GM06990 (cell line): ENCODE measurements around the gene ACVR1.

ENCODE experiments used
- DNase-seq: peaks from one replicate; pipeline ENCODE4 v3.0.0-alpha.2; 2011; ENCODE audit not compliant: insufficient read length; ENCODE audit errors: extremely low read depth
- H3K27me3 ChIP-seq: replicated peaks from 2 replicates; pipeline ENCODE4 v1.6.0; 2011; ENCODE audit warnings: low read length; ENCODE audit not compliant: control insufficient read depth, insufficient read depth
- H3K36me3 ChIP-seq: 2 replicates; pipeline ENCODE4 v1.5.1; 2011; ENCODE audit warnings: low read length; ENCODE audit not compliant: control insufficient read depth, insufficient read depth
- H3K4me3 ChIP-seq: replicated peaks from 2 replicates; pipeline ENCODE4 v1.5.1; 2011; ENCODE audit warnings: low read depth, mild to moderate bottlenecking, control low read depth, low read length
- CTCF ChIP-seq: IDR thresholded peaks from 2 replicates; pipeline ENCODE4 v1.5.1; 2011; ENCODE audit warnings: low read length, control low read depth, mild to moderate bottlenecking, inconsistent platforms; ENCODE audit not compliant: insufficient read depth, poor library complexity, severe bottlenecking

Gene ACVR1

GRCh38 chr2:157849591-157849990 lies 26.5 kb downstream of the ACVR1 start:
- no peak overlapping the region for H3K4me3 ChIP-seq
- no peaks in the 10 kb centered on the region for H3K27me3 ChIP-seq
- no peak for TF ChIP-seq CTCF
- no peaks in the 10 kb centered on the region for H3K36me3 ChIP-seq
- no peak for DNase-seq

DNA sequence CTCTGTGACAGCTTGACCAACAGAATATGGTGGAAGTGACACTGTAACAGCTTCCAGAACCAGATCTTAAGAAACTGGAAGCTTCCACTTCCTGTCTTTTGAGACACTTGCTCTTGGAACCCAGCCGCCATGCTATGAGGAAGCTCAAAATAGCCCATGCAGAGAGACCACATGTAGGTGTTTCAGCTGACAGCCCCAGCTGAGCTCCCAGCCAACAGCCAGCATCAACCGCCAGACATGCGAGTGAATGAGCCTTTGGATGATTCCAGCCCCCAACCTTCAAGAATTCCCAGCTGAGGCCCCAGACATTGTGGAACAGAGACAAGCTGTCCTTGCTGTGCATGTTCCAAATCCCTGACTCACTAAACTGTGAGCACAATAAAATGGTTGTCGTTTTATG lies 27.9 kb downstream of the ACVR1 start:
- DNase-seq = no peak
- TF ChIP-seq CTCF = no peak

DNA sequence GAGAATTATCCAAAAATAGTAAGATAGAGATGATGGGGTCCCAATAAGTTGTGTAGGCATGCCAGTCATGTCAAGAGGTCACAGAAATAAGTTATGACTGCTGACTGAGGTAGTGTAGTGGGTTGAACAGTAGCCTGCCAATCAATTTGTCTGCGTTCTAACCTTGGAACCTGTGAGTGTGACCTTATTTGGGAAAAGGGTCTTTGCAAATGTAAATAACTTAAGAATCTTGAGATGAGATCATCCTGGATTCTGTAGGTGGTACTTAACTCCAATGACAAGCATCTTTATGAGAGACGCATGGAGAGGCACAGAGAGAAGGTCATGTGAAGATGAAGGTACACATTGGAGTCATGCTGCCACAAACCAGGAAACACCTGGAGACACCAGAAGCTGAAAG lies 31.0 kb downstream of the ACVR1 start:
- Histone ChIP-seq H3K36me3 (no peaks in the 10 kb centered on the region), H3K4me3 (no peak overlapping the region), H3K27me3 (no peaks in the 10 kb centered on the region)
- DNase-seq = no peak
- TF ChIP-seq CTCF = no peak

More for the DNA sequence above, 27.9 kb downstream of the ACVR1 start:
- H3K36me3 ChIP-seq = no peaks in the 10 kb centered on the region
- no peaks in the 10 kb centered on the region for H3K27me3 ChIP-seq
- no peak overlapping the region for H3K4me3 ChIP-seq

DNA sequence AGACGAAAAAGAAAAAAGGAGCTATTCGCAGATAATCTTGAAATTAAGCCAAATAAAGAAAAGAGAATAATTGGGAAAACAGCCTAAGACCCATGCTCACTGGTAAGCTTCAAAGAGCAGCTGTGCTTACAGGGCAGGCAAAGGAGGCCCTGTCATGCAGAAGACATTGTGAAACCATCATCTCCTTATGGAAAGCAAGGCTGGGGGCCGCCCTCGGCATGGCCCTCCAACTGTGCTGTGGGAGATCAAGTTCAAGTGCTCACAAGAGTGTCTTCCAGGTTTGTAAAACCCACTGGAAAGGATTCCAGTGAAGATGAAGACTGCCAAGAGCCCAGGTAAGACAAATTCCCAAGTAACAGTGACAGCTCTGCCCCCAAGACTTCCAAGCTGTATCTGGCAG lies 32.2 kb downstream of the ACVR1 start:
- no peaks in the 10 kb centered on the region for H3K36me3 ChIP-seq
- no peaks in the 10 kb centered on the region for H3K27me3 ChIP-seq
- no peak for TF ChIP-seq CTCF
- DNase-seq = no peak
- no peak overlapping the region for H3K4me3 ChIP-seq

DNA sequence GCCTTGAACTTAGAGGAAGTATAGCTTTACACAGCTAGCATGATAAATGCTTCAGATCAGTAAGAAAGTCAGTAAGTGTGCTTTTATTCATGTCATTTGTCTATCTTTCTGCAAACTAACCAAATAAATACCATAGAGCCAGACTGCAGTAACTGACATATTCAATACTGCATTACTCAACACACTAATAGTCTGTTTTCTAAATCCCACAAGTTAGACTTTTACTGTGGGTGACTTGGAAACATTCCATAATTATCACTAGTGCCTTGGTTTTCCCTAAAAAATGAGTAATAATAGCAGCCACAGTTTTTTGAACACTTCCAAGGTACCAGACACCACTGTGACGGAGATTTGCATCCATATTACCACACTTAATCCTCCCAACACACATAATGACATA lies 33.0 kb downstream of the ACVR1 start:
- Histone ChIP-seq H3K4me3 (no peak overlapping the region), H3K27me3 (0 out of 2 replicates have a peak, but pooled peaks cover 1% of the 10 kb centered on the region), H3K36me3 (no peaks in the 10 kb centered on the region)
- no peak for DNase-seq
- no peak for TF ChIP-seq CTCF
